GM19238 (cell line): ENCODE data around the gene RFC2.
"Not testable (repeated sequence)": the region's sequence is repeated elsewhere in the genome, so short reads cannot be mapped to it uniquely, and the experiment has no call there.

Experiments used
- DNase-seq: peaks from one replicate; pipeline ENCODE4 v3.0.0; 2011; ENCODE audit warnings: low spot score; ENCODE audit not compliant: insufficient read length

Gene RFC2

DNA sequence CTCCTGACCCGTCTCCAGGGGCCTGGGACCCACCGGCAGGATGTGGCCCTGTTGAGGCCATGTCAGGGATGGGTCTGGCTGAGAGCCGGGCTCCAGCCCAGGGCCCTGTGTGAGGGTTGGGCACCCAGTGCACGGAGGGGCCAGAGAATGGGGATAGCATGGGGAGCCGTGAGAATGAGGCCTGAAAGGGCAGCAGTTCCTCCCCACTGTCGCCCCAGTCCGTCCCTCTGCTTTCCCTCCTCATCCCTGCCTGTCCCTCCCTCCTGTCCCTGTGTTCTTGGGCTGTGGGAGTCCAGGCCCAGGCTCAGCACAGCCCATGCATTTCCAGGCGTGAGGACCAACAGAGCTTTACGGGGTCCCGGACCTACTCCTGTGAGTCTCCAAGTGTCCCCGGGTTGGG lies 34.8 kb downstream of the RFC2 start:
- no peak for DNase-seq

DNA sequence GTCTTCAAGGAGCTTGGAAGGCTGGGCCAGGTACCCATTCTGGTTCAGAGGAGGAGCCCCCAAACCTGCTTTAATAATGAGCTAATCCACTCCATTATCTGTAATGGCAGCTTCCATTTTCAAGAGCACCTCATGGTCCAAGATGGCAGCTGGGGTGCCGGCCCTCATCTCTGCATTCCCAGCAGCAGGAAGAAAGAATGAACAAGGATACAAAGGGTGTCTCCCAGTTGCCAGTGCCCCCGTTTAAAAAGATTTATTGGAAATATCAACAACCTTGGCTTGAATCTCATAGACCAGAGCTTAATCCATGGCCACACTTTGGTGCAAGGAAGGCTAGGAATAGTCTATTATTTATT lies 35.9 kb downstream of the RFC2 start:
- DNase-seq = no peak

DNA sequence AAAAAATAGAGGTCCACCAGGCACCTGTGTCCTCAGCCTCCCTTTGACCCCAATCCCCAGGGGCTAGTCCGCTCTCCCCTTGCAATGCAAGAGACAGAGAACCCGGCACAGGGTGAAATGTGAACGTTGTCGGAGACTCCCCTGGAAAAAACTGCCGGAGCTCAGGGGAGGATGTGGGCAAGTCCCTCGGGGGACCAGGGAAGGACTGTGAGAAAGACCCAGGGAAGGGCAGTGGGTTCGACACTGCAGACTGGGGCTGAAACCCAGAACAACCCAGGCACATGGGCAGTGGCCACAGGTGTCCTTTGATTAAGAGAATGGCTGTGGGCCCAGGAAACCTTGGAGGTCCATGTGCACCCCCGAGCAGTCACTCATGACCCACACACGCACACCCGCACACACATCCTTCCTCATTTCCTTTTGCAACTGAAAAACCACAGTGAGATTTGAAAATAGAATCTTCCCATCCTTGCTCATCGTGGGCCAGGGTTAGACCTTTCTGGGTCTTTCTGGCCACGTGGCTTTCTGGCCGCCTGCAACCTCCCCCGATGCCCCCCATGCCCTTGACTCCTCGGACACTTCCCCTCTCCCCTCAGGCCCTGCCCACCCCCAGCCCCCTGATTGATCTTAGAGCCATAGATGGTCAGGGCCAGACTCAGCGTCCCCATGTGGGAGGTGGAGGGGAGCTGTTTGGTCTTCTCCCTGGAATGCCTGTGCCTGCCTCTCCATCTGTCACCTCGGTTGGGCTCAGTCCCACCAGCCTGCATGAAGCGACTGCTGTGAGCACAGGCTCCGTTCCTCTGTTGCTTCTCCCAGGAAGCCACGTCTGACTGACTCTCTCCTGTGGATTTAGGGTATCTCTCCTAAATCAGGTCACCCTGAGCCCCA lies 36.5 kb downstream of the RFC2 start:
- no peak for DNase-seq

DNA sequence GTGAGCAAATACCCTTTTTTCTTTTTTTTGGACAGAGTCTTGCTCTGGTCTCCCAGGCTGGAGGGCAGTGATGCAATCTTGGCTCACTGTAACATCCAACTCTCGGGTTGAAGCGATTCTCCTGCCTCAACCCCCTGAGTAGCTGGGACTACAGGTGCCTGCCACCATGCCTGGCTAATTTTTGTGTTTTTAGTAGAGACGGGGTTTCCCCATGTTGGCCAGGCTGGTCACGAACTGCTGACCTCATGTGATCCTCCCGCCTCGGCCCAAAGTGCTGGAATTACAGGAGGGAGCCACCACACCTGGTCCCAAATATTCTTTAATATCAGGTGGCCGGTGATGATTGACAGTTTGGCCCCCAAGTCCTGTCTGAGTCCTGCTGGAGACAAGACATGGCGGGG lies 37.8 kb downstream of the RFC2 start:
- DNase-seq = no peak

DNA sequence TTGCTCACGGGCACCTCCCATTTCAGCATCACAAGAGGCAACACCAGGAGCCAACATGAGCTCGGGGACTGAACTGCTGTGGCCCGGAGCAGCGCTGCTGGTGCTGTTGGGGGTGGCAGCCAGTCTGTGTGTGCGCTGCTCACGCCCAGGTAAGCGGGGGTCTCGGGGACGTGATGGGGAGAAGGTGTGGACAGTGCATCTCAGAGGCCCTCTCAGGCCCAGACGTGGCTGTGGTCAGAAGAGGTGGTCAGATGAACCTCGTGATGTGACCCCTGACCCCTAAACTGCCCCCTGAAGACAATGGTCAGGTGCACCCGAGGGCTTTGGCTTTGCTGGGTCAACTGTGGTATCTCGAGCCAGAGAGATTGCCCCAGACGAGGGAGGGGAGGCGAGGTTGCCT lies 38.3 kb downstream of the RFC2 start:
- DNase-seq = no peak

DNA sequence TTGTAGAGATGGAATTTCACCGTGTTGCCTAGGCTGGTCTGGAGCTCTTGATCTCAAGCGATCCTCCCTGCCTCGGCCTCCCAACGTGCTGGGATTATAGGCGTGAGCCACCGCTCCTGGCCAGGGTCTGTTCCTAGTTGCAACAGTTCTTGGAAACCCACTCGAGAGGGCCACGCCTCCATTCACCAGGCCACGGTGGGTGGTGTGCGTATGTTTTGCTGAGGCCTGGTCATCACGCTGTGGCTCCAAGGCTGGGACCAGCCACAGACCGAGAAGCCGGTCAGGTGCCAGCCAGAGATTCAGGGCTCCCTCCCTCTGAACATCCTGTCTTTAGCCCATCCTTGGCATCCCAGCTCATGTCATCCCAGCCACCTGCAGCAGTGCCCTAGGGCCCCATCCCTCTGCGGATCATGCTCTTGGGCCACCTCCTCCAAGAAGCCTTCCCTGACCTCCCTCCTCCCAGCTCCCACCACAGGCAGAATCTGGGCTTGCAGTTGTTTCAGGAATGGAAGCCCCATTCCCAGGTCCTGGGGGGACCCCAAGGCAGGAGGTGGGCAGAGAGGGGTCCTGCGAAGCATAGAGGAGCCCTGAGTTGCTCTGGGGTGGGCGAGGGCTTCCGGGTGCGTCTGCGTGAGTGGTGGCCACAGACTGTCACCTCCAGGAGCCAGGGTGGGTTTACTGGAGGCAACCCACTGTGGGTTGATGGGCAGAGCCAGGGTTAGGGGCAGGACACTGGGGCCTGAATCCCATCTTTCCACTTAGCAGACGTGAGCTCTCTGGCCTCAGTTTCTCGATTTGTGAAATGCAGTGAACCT lies 39.2 kb downstream of the RFC2 start:
- no peak for DNase-seq

DNA sequence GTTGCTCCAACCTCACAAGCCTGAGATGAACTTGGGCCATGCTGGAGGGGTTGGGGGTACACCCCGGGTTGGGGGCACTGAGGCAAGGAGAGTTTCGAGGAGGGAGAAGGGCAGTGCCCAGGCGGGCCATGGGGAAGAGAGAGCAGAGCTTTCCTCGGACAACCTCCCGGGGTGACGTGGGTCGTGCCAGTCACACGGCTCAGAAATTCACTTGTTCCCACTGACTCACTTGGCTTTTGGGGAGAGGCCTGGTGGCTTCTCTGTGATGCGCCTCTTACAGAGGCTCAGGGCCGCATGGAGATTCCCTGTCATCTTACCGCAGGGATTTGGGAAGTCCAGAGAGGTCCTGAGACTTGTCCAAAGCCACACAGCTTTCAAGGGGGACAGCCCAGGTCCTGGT lies 41.5 kb downstream of the RFC2 start:
- DNase-seq = no peak

DNA sequence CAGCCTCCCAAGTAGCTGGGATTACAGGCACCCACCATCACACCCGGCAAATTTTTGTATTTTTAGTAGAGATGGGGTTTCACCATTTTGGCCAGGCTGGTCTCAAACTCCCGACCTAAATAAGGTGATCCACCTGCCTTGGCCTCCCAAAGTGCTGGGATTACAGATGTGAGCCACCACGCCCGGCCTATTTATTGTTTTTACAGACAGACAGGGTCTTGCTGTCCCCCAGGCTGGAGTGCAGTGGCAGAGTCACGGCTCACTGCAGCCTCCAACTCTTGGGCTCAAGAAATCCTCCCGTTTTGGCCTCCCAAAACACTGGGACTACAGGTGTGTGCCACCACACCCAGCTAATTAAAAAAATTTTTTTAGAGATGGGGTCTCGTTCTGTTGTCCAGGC lies 46.0 kb downstream of the RFC2 start:
- DNase-seq = not testable (repeated sequence)

DNA sequence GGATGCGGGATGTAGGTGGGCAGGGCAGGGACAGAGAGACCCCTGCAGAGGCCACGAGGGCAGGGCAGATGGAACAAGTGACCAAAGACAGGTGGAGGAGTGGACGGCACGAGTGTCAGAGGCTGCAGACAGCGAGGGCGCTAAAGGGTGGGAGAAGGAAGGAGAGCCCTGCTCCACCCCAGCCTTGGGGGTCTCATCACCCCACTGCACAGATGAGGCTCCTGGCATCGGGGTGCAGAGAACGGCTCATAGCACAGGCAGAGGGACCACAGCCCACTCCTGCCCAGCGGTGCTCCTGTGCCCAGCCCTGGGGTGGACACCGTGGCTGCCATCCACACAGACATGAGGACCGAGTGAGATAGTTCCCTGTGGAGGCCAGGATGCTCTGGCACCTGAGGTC lies 46.6 kb downstream of the RFC2 start:
- no peak for DNase-seq

DNA sequence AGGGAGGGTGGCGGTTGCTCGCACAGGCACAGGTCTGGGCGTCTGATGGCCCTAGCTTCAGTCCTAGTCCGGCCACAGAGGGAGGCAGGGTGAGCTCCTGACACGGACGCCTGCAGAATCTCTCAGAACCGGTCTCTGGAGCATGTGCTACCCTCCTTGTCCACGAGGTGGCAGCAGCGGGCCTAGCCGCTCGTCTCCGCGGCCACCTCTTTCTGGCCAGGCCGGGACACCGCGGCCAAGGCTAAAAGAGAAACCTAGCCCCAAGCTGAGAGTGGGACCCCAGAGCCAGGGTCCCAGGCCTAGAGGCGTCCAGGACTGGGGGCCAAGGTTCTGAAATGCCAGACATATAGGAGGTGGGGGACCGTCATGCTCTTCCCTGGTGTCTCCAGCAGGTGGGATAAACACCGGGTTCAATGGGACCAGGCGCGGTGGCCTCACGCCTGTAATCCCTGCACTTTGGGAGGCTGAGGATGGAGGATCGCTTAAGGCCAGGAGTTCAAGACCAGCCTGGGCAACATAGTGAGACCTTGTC lies 47.5 kb downstream of the RFC2 start:
- DNase-seq = peak; percentile 73

DNA sequence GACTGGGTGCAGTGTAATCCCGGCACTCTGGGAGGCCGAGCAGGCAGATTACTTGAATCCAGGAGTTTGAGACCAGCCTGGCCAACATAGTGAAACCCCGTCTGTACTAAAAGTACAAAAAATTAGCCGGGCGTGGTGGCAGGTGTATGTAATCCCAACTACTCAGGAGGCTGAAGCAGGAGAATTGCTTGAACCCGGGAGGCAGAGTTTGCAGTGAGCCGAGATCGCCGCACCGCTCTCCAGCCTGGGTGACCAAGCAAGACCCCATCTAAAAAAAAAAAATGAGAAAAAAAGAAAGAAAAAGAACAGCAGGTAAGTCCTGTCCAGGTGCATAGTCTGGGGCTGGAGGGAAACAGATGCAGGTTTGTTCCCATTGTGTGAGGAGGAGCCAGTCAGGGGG lies 48.1 kb downstream of the RFC2 start:
- not testable (repeated sequence) for DNase-seq

DNA sequence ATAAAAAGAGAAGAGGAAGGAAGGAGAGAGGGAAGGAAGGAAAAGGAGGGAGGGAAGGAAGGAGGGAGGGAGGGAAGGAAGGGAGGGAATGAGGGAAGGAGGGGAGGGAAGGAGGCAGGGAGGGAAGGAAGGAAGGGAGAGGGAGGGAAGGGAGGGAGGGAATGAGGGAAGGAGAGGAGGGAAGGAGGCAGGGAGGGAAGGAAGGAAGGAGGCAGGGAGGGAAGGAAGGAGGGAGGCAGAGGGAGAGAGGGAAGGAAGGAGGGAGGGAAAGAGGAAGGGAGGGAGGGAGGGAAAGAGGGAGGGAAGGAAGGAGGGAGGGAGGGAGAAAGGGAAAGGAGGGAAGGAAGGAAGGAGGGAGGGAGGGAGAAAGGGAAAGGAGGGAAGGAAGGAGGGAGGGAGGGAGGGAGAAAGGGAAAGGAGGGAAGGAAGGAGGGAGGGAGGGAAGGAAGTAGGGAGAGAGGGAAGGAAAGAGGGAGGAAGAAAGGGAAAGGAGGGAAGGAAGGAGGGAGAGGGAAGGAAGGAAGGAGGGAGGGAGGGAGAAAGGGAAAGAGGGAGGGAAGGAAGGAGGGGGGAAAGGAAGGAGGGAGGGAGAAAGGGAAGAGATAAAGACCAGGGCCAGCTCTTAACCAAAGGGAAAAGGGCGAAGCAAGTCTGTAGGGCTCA lies 50.1 kb downstream of the RFC2 start:
- DNase-seq = no peak

DNA sequence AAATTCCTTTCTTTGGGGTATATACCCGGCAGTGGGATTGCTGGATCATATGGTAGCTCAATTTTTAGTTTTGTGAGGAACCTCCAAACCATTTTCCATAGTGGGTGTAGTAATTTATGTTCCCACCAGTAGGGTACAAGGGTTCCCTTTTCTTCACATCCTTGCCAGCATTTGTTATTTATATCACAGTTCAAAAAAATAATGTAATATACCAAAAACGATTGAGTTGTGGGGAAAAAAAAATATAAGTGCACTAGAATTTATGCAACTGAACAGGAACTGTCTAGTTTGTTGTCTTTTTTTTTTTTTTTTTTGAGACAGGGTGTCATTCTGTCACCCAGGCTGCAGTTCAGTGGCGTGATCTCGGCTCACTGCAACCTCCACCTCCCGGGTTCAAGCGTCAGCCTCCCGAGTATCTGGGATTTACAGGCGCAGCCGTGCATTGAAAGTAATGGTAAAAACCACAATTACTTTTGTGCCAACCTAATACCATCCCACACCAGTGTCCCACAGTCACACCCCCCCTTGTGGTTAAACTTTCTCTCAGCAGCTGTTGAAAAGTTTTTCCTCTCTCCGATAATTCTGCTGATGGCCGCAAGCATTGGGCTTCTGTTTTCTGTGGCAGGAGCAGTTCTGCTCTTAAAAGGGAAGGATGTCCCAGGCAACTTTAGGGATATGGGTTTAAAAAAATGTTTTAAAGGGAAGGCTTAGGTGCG lies 51.2 kb downstream of the RFC2 start:
- DNase-seq = no peak

DNA sequence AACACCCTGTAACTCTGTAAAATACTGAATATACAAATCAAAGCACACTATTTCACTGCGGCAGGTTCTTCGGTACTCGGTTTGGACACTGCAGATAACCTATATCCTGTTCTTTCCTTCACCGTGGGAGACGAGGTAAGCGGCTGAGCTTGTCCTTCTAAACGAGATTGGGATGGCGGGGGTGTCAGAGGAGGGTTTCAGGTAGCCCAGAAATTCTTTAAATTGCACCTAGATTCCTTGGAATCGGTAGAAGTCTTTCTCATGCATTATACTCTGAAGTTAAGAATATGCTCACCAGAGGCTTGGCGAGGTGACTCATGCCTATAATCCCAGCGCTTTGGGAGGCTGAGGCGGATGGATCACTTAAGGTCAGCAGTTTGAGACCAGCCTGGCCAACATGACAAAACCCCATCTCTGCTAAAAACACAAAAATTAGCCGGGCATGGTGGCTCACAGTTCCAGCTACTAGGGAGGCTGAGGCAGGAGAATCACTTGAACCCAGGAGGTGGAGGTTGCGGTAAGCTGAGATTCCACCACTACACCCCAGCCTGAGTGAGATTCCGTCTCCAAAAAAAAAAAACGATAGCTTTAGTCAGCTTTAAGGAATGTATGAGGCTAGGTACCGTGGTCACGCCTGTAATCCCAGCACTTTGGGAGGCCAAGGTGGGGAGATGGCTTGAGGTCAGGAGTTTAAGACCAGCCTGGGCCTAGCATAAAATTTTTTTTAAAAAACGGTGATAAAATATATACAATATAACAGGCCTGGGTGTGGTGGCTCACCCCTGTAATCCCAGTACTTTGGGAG lies 54.4 kb downstream of the RFC2 start:
- no peak for DNase-seq

DNA sequence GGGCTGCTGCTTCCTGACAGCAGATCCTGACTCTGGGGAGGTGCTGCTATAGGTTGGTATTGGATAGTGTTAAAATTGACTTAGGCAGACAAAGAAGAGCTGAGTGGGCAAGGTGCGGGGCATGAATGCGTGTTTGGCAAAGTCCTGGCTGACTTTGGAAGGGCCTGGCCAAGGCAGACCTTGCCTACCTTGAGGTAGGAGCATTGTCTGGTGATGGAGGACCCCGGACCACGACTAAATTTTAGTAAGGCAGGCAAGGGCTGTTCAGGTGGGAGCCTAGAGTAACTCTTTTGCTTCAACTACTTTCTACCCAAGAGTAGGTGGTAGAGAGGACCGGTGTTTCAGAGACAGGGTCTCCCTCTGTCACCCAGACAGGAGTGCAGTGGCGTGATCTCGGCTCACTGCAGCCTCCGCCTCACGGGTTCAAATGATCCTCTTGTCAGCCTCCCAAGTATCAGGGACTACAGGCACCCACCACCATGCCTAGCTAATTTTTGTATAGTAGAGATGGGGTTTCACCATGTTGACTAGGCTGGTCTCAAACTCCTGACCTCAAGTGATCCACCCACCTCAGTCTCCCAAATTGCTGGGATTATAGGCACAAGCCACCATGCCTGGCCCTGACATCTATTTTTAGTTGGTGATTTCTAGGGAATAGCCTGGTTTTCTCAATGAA lies 56.6 kb downstream of the RFC2 start:
- no peak for DNase-seq

DNA sequence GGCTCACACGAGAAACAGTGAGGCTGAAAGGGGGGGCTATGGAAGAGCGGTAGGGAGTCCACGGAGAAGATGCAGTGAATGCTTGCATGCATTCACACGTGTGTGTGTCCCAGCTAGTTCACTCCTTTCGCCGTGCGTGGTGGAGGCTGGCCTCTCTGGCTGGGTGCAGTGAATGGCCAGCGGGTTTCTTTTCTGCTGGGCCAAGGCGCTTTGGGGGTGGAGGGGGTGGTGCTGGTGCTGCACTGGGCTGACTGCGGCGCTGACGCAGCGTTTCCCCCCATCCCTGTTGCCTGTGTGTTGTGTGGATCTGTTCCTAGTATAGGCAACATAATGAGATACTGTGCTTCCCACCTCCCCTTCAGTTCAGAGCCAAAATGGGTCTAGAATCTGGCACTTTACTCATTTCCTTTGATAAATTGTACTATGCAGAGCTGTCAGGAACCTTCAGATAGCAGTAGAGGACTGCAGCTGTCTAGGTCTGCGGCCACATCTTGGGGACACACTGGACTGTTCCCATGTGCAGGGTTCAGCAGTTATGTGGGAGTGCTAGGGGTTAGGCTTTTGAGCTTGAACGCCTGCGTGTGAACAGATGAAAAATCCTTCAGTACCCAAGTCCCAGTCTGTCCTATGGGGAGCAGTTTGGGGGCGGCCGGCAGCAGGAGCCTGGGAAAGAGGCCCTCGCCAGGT lies 58.1 kb downstream of the RFC2 start:
- DNase-seq = not testable (repeated sequence)

DNA sequence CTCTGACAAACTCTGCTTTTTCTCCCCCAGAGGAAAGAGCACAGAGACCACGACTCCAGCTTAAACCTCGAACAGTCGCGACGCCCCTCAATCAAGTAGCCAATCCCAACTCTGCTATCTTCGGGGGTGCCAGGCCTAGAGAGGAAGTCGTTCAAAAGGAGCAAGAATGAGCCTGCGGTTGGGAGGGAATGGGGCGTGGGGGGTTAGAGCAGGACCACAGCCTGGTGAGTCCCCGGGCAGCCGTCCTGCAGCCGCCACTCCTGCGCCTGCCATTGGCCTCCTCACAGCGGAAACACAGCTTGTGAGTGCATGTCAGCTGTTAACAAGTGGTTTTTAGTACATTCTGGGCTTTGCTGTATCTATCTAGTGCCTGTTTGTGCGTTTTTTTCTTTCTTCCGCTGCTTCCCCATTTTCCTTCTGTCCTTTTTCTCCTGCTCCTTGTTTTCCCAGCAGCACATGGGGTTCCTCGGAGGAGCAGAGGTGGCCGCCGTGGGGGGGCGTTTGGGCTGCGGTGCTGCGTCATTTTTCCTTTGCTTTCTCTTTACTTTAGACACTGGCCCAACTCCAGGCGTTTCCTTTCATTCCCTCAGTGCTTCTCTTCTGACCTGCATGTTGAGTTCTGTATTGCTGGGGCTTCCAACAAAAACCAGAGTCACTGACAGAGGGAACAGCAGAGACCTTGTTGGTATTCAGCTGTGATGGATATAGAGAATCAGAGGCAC lies 58.9 kb downstream of the RFC2 start:
- DNase-seq = not testable (repeated sequence)

DNA sequence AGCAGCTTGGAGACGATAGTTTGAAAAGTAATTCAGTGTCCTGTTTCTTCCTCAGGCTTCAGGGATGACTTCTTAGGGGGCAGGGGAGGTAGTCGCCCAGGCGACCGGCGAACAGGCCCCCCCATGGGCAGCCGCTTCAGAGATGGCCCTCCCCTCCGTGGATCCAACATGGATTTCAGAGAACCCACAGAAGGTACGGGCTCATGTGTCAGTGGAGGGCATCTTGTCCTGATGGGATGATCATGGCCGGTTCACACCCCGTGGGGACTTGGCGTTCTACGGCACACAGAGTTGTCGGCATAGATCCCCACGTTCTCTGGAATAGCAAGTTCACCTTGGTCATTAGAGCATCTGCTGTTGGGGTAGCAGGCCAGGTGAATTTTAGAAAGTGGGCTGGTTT lies 59.5 kb downstream of the RFC2 start:
- DNase-seq = no peak

DNA sequence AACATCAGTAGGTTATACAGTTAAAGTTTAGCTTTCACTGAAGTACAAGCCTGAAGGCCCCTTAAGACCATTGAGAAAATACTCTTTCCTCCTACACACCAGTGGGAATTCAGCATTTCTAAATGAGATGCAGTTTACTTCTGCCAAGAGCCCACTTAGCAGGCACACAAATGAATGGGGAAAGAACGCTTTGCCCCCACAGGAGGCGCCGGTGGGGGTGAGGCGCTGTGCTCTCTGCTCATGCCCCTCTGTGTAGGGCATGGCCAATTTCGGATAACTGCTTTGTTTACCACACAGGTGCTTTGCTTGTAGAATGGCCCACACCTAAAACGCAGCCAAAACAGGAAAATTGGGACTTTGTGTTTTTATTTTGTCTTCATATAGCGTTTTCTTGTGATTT lies 60.3 kb downstream of the RFC2 start:
- DNase-seq = no peak
